ENCODE results near the gene ZNF214. TPM values are rescaled to one million over a fixed set of nuclear protein-coding genes. Genes with fewer than 3 reads are reported as not detected.

The ZNF214 gene
- total RNA-seq, 6 experiments from 2014 or later, result 0.49 to 3.3 (median 1.9) TPM

GRCh38 chr11:7056828-7057513 lies 36.8 kb upstream of the ZNF214 start:
- H3K9me3 ChIP-seq, result no peaks in the 10 kb centered on the region
- no peak overlapping the region for H3K27ac ChIP-seq
- intact Hi-C loops (cut with DNase I), result no loop called here
- H3K27me3 ChIP-seq, result no peaks in the 10 kb centered on the region
- WGBS (ENCODE audit: insufficient coverage, low coverage, low lambda C conversion rate, missing lambda C conversion rate), result 55% methylated on average over 6 of the region's 6 CpGs
- ATAC-seq (no peak), DNase-seq (no peak)
- no peak overlapping the region for H3K4me3 ChIP-seq
- no peaks in the 10 kb centered on the region for H3K4me1 ChIP-seq
- TF ChIP-seq CTCF (IDR thresholded peaks at IDR 0.05) (no peak), POLR2A (IDR thresholded peaks at IDR 0.05) (no peak)
- no peaks in the 10 kb centered on the region for H3K36me3 ChIP-seq

- Histone ChIP-seq H3K27me3 (no peaks in the 10 kb centered on the region), H3K27ac (no peak overlapping the region), H3K9me3 (no peaks in the 10 kb centered on the region), H3K4me1 (no peaks in the 10 kb centered on the region), H3K4me3 (no peak overlapping the region), H3K36me3 (no peaks in the 10 kb centered on the region)
- 78% methylated on average over 1 of the region's 1 CpG for WGBS (ENCODE audit: insufficient coverage, low coverage, low lambda C conversion rate, missing lambda C conversion rate)
- TF ChIP-seq CTCF (IDR thresholded peaks at IDR 0.05) (no peak), POLR2A (IDR thresholded peaks at IDR 0.05) (no peak)
- intact Hi-C loops (cut with DNase I), result no loop called here
- ATAC-seq (no peak), DNase-seq (no peak)
Observed at GRCh38 chr11:7050191-7050590, 30.0 kb upstream of the ZNF214 start.

- intact Hi-C loops (cut with DNase I), result no loop called here
- DNase-seq, result no peak
- no peak for ATAC-seq
- Histone ChIP-seq H3K27me3 (no peaks in the 10 kb centered on the region), H3K27ac (no peak overlapping the region), H3K9me3 (no peaks in the 10 kb centered on the region), H3K36me3 (no peaks in the 10 kb centered on the region), H3K4me3 (no peak overlapping the region), H3K4me1 (no peaks in the 10 kb centered on the region)
- no peak for TF ChIP-seq CTCF (IDR thresholded peaks at IDR 0.05)
- no peak for TF ChIP-seq POLR2A (IDR thresholded peaks at IDR 0.05)
- 52% methylated on average over 3 of the region's 3 CpGs for WGBS (ENCODE audit: insufficient coverage, low coverage, low lambda C conversion rate, missing lambda C conversion rate)
Observed at GRCh38 chr11:7046474-7047175, 26.5 kb upstream of the ZNF214 start.

GRCh38 chr11:7034019-7034418 lies 13.9 kb upstream of the ZNF214 start:
- Histone ChIP-seq H3K4me1 (peaks cover 0 to 23% (median 4%) of the 10 kb centered on the region in 4 donors), H3K4me3 (peak overlapping the region in 1 of 3 donors; percentile 19), H3K27ac (peak overlapping the region in 1 of 3 donors; percentile 3), H3K9me3 (no peaks in the 10 kb centered on the region), H3K36me3 (no peaks in the 10 kb centered on the region), H3K27me3 (no peaks in the 10 kb centered on the region)
- intact Hi-C loops (cut with DNase I), result no loop called here
- TF ChIP-seq CTCF (IDR thresholded peaks at IDR 0.05) (no peak), POLR2A (IDR thresholded peaks at IDR 0.05) (no peak)
- 29% methylated on average over 6 of the region's 6 CpGs for WGBS (ENCODE audit: insufficient coverage, low coverage, low lambda C conversion rate, missing lambda C conversion rate)
- ATAC-seq, result peak; percentile 51 to 62 (median 58)
- DNase-seq, result no peak

Measured in right lobe of liver (tissue), 6 donors.